Retinal pigment epithelial cell (primary cell): Measurements from ENCODE around the gene RNF182.
"Not testable (repeated sequence)": the region's sequence is repeated elsewhere in the genome, so short reads cannot be mapped to it uniquely, and the experiment has no call there.

ENCODE experiments used
- DNase-seq: peaks from one replicate; pipeline ENCODE4 v3.0.0-alpha.2; 2010; ENCODE audit warnings: low read depth
- H3K4me3 ChIP-seq: 2 replicates; pipeline ENCODE4 v1.5.1; 2011; ENCODE audit warnings: mild to moderate bottlenecking, low read length, control low read depth, moderate library complexity
- CTCF ChIP-seq: conservative IDR thresholded peaks from 2 replicates; pipeline ENCODE4 v1.5.1; 2011; ENCODE audit warnings: low read depth, low read length, control low read depth, inconsistent platforms

RNF182 gene

GRCh38 chr6:14012313-14013030, 87.7 kb downstream of the RNF182 start:
- DNase-seq, result no peak
- TF ChIP-seq CTCF, result no peak
- H3K4me3 ChIP-seq, result no peak overlapping the region

GRCh38 chr6:14015964-14016363, 91.2 kb downstream of the RNF182 start:
- TF ChIP-seq CTCF, result no peak
- H3K4me3 ChIP-seq, result no peak overlapping the region
- DNase-seq, result no peak

DNA sequence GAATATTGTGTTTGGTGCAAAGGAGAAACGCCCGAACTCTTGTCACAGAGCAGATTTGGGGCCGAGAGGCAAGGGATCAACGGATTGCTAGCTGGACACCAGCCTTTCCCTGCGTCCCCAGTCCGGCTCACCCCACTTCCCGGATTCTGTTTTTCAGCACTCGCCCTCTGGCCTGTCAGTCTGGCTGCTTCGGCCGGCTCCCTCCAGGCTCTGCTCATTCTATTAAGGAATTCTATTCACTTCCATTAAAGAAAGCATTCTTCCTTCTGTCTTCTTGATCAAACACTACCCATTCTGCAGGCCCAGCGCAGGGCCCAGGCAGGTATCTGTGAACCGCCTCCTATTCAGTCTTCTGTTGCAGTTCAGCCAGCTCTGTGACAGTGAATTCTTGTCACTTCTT, 91.7 kb downstream of the RNF182 start:
- no peak for DNase-seq
- TF ChIP-seq CTCF, result no peak
- no peak overlapping the region for H3K4me3 ChIP-seq

GRCh38 chr6:14016935-14017625, 92.3 kb downstream of the RNF182 start:
- TF ChIP-seq CTCF, result no peak
- H3K4me3 ChIP-seq, result no peak overlapping the region
- no peak for DNase-seq

DNA sequence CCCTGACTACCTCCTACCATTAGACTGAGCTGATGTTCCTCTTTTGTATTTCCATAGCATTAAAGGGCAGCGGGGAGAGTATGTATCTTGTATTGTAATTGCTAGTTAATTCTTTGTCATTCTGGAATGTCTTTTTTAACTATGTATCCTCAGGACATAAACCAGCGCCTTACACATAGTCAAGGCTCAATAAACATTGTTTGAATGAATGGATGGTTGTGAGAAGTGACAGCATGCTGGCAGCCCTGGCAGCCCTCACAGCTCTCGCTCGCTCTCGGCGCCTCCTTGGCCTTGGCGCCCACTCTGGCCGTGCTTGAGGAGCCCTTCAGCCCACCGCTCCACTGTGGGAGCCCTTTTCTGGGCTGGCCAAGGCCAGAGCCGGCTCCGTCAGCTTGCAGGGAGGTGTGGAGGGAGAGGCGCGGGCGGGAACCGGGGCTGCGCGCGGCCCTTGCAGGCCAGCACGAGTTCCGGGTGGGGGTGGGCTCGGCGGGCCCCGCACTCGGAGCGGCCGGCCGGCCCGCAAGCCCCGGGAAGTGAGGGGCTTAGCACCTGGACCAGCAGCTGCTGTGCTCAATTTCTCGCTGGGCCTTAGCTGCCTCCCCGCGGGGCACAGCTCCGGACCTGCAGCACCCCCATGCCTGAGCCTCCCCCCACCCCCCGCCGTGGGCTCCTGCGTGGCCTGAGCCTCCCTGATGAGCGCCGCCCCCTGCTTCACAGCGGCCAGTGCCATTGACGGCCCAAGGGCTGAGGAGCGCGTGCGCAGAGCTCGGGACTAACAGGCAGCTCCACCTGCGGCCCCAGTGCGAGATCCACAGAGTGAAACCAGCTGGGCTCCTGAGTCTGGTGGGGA, 93.1 kb downstream of the RNF182 start:
- TF ChIP-seq CTCF, result no peak

DNA sequence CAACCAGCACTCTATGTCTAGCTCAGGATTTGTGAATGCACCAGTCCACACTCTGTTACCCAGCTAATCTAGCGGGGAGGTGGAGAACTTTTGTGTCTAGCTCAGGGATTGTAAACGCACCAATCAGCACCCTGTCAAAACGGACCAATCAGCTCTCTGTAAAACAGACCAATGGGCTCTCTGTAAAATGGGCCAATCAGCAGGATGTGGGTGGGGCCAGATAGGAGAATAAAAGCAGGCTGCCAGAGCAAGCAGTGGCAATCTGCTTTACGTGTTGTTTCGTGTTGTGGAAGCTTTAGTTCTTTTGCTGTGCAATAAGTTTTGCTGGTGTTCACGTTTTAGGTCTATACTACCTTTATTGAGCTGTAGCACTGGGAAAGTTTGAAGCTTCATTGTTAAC, 93.8 kb downstream of the RNF182 start:
- not testable (repeated sequence) for DNase-seq, H3K4me3 ChIP-seq

More for the DNA sequence above, 93.1 kb downstream of the RNF182 start:
- no peak for DNase-seq
- no peak overlapping the region for H3K4me3 ChIP-seq

GRCh38 chr6:14020551-14020950, 95.8 kb downstream of the RNF182 start:
- no peak overlapping the region for H3K4me3 ChIP-seq
- no peak for TF ChIP-seq CTCF
- DNase-seq, result no peak
